Right lobe of liver (tissue), 4 donors: ENCODE measurements around the gene ZNF362.

Source experiments
- CTCF ChIP-seq, 4 donors: fragments of 200-600 bp in 3 of 4; fragments of 450-650 bp in 1 of 4; IDR thresholded peaks; one replicate each; pipeline versions ENCODE4 v1.5.1 to v1.8.0; 2016 to 2022; ENCODE audit warnings: antibody characterized with exemption in 4 of 4, mild to moderate bottlenecking in 2 of 4
- POLR2A ChIP-seq: fragments of 450-650 bp; IDR thresholded peaks from one replicate; pipeline ENCODE4 v1.6.1; 2017; ENCODE audit warnings: antibody characterized with exemption, mild to moderate bottlenecking
- donor health status: DM: no; HTN: no; CAD: no.
- donor health status: DM: no; HTN: no; CAD: no.
- donor health status: DM: no; HTN: yes; CAD: no.

- TF ChIP-seq POLR2A = no peak
- no peak for TF ChIP-seq CTCF (IDR thresholded peaks at IDR 0.05)
Observed at GRCh38 chr1:33305016-33305415, 48.7 kb downstream of the ZNF362 start.
